Activated T-cell treated with anti-CD3 and anti-CD28 coated beads, Interleukin-2, amount 50 U/mL, for 24 hours (primary cell): ENCODE results near the gene AQR.
"Not testable (repeated sequence)": the region's sequence is repeated elsewhere in the genome, so short reads cannot be mapped to it uniquely, and the experiment has no call there.

ENCODE experiments used
- DNase-seq: peaks from one replicate; pipeline ENCODE4 v3.0.0-alpha.2; 2020
- H3K27ac Mint-ChIP-seq: 2 replicates; pipeline ENCODE4 v1.8.0; 2020; ENCODE audit warnings: mild to moderate bottlenecking, mixed read lengths
- H3K27me3 Mint-ChIP-seq: 2 replicates; pipeline ENCODE4 v1.8.0; 2020; ENCODE audit warnings: mixed read lengths
- H3K36me3 Mint-ChIP-seq: 2 replicates; pipeline ENCODE4 v1.8.0; 2020; ENCODE audit warnings: low read depth, mixed read lengths
- H3K4me1 Mint-ChIP-seq: 2 replicates; pipeline ENCODE4 v1.8.0; 2020; ENCODE audit warnings: low read depth, mixed read lengths
- H3K4me3 Mint-ChIP-seq: 2 replicates; pipeline ENCODE4 v1.8.0; 2020; ENCODE audit warnings: mild to moderate bottlenecking, moderate library complexity, mixed read lengths
- H3K9me3 Mint-ChIP-seq: 2 replicates; pipeline ENCODE4 v1.8.0; 2020; ENCODE audit warnings: mixed read lengths

Gene AQR

DNA sequence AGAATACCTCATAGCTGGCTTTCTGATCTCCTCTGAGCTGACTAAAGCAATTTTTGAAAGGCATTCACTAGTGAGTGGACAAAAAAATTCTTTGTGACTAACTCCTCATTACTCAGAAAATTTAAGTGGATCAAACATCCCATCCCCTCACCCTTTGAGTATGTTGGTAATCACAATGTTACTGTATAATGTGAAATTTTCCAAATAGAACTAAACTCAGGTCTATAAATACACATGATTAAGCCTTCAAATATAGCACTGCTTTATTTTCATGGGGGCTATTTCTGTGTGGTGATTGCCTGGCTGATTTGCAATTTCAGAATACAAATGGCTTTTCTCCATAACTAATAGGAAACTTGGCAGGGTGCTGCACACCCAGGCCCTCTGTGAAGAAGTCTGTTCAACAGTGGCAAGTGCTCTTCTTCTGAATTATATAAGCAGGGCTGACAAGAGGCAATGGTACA is 128.2 kb downstream of the AQR start:
- Mint-ChIP-seq H3K27me3 (no peaks in the 10 kb centered on the region), H3K36me3 (no peaks in the 10 kb centered on the region), H3K4me1 (no peaks in the 10 kb centered on the region), H3K27ac (no peak overlapping the region), H3K9me3 (no peaks in the 10 kb centered on the region), H3K4me3 (no peak overlapping the region)
- DNase-seq, result no peak

DNA sequence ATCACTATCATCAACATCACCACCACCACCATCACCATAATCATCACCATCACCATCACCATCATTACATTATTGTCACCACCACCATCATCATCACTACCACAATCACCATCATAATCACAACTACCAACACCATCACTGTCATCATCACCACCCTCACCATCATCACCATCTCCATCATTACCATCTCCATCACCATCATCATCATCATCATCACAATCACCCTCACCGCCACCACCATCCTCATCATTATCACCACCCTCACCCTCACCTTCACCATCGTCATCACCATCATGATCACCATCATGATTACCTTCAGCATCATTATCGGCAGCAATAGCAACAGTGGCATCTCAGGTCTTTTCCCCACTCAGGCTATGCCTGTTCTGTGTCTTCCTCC is 131.3 kb downstream of the AQR start:
- H3K36me3 Mint-ChIP-seq, result no peaks in the 10 kb centered on the region
- H3K27ac Mint-ChIP-seq, result no peak overlapping the region
- no peak overlapping the region for H3K4me3 Mint-ChIP-seq
- peaks cover 13% of the 10 kb centered on the region for H3K27me3 Mint-ChIP-seq
- DNase-seq, result no peak
- peaks cover 3% of the 10 kb centered on the region for H3K9me3 Mint-ChIP-seq
- no peaks in the 10 kb centered on the region for H3K4me1 Mint-ChIP-seq

DNA sequence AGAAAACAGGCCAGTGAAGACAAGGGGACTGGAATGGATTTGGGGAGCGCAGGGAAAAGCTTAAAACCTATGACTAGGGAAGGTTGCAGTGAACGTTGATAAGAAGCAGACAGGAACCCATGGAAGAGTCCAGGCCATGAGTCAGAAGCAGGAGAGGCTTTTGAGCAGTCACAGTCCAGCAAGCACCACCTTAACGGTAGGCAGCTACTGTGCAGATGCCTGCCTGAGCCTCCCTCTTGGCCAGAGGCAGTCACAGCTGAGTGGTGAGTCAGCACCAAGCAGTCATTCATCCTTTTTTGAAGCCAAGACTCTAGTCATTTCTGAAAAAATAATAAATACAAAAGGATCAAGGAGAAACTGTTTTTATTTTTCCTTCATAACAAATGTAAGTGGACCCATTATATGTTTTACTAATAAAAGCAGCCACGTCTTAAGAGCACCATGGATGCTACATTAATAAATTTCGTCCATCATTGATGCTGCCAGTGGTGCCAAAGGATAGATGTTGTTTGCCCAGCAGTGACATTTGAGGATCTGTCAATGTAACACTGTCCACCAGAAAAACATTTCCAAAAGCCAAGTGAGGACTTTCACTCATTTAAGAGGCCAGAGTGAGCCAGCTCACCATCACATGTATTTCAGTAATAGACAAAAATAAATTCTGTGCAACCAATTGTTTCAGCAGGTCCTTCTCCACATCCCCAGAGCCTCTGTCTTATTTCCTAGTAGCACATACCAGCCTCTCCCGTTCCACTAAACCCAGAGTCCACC is 132.1 kb downstream of the AQR start:
- H3K27me3 Mint-ChIP-seq, result peaks cover 17% of the 10 kb centered on the region
- H3K9me3 Mint-ChIP-seq, result peaks cover 3% of the 10 kb centered on the region
- no peak for DNase-seq
- no peak overlapping the region for H3K4me3 Mint-ChIP-seq
- H3K27ac Mint-ChIP-seq, result no peak overlapping the region
- H3K4me1 Mint-ChIP-seq, result no peaks in the 10 kb centered on the region
- no peaks in the 10 kb centered on the region for H3K36me3 Mint-ChIP-seq

DNA sequence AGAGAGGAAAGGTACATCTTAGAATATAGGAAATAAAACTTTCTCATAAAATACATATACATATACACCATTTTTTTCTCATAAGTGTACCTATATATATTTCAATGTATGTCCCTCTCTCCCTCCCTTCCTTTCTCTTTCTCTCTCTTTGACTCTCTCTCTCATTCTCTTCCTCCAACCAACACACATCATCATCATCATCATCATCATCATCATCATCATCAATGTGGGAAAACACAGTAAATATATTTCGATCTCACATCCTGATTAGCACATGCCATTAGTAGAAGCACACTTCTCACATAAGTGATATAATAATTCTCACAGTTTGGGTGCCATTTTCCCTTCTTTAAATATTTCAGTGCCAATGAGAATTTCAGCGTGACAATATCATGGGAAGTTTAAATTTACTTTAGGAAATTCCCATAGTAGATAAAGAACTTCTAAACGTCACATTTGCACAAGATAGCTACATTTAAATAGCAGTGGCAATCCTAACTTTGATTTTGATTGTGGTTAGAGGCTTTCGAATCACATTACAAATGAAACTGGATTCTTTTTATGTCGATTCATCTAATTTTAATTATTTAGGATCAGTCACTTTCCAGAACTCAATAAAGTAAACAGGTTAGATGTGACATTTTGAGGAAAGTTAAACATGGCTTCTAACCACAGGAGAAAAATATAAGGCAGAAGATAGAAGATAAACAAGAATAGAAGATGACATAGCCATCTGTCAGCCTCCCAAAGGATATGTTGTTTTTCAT is 141.2 kb downstream of the AQR start:
- Mint-ChIP-seq H3K4me3 (no peak overlapping the region), H3K27ac (no peak overlapping the region), H3K9me3 (no peaks in the 10 kb centered on the region), H3K36me3 (no peaks in the 10 kb centered on the region), H3K4me1 (no peaks in the 10 kb centered on the region), H3K27me3 (peaks cover 43% of the 10 kb centered on the region)
- no peak for DNase-seq

DNA sequence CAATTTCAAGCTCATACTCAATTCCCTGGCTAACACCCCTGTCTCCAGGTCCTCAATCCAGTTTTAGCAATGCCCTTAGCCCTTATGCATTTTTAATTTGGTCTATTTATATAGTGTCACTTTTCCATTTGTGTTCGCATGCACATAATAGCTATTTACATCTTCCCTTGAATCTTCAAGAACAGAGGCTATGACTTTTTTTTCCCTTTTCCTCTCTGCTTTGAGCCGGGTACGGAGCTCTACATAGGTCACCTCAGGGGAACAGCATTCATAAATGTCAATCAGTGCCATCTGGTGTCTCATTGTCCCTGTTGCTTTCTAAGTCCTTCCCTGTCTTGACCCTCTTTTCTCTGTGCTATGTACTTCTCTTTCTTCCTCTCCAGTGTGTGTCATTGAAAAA is 147.7 kb downstream of the AQR start:
- H3K36me3 Mint-ChIP-seq, result no peaks in the 10 kb centered on the region
- no peak overlapping the region for H3K4me3 Mint-ChIP-seq
- no peaks in the 10 kb centered on the region for H3K4me1 Mint-ChIP-seq
- H3K27ac Mint-ChIP-seq, result no peak overlapping the region
- H3K27me3 Mint-ChIP-seq, result peaks cover 59% of the 10 kb centered on the region
- H3K9me3 Mint-ChIP-seq, result no peaks in the 10 kb centered on the region
- DNase-seq, result no peak

DNA sequence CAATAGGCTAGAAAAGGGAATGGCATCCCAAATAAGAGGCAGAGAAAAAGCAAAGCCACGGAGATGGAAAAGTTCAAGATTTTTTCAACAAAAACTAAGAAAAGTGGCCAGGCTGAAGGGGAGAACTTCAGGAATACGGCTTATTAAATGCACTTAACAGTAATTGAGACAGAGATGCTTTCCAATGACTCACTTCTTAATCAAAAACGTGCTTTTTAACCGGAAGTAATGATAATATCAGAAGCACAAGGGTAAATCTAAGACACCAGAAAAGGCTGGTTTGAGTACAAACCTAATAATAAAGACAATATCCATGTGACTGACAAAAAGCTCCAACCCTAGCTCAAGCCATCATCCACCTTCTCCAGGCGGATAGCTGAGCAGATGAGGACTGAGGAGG is 149.4 kb downstream of the AQR start:
- Mint-ChIP-seq H3K9me3 (no peaks in the 10 kb centered on the region), H3K36me3 (no peaks in the 10 kb centered on the region), H3K4me1 (no peaks in the 10 kb centered on the region), H3K27ac (no peak overlapping the region), H3K27me3 (peaks cover 48% of the 10 kb centered on the region), H3K4me3 (no peak overlapping the region)
- no peak for DNase-seq

DNA sequence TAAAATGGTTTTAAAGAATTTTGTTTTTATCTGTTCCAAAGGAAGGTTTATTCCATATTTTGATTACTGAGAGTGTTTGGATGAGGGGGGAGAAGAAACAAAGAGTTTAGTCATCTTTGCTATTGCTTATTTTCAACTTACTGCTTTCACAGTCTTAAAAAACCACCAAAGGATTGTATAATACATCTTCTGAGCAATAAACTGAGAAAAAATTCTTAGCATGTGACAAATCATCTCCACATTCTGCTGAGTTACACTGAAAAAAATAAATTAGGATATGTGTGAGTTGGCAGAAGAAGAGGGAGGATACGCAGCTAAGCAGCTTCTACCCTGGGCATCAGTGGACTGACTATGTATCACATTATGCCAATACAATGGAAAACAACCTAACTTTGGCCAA is 151.0 kb downstream of the AQR start:
- Mint-ChIP-seq H3K4me3 (no peak overlapping the region), H3K27ac (no peak overlapping the region), H3K27me3 (peaks cover 46% of the 10 kb centered on the region), H3K4me1 (no peaks in the 10 kb centered on the region), H3K36me3 (no peaks in the 10 kb centered on the region), H3K9me3 (no peaks in the 10 kb centered on the region)
- no peak for DNase-seq

DNA sequence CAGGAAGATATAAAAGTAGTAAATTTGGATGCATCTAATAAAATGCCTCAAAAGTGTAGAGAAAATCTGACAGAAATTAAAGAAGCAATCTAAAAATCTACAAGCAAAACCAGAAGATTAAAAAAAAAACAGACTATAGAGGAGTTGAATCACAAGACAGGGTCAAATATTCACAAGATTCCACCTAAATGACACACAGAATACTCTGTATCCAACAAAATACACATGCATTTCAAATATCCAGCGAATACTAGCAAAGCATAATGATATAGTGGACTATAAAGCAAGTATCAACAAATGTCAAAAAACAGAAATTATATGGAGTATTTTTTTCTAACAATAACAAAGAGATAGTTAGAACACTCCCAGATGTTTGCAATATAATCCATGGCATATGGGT is 153.7 kb downstream of the AQR start:
- no peaks in the 10 kb centered on the region for H3K4me1 Mint-ChIP-seq
- H3K4me3 Mint-ChIP-seq, result no peak overlapping the region
- H3K36me3 Mint-ChIP-seq, result no peaks in the 10 kb centered on the region
- peaks cover 40% of the 10 kb centered on the region for H3K27me3 Mint-ChIP-seq
- DNase-seq, result no peak
- no peak overlapping the region for H3K27ac Mint-ChIP-seq
- no peaks in the 10 kb centered on the region for H3K9me3 Mint-ChIP-seq

DNA sequence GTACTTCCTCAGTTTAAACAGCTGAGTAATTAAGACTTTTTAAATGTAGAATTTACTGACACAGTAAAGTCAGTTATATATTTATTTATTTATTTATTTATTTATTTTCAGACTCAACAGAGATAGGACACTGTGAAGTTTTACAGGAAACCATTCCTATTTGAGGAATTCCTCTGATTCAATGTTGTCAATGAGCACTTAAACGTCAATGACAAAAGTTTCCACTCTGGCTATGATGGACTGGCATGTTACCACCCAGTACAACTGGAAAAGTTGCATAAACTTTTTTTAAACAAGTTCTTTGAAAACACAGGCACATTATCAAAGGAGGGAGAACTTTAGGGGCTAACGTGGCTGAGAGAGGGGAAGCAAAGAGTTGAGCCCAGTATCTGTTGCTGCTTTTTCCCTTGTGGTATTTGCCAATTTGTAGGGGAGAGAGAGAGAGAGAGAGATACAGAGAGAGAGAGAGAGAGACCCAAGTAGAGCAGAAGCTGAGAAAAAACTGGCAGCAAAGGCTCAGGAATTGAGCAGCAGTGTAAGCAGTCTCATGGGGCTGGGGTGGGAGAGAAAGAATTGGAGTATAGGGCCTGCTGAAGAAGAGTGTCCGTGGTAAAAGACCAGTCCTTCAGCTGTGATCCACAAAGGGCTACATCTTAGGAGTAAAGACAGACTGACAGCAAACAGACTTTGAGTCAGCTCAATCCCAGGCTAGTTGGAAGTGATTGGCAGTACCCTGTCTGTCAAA is 155.9 kb downstream of the AQR start:
- Mint-ChIP-seq H3K36me3 (no peaks in the 10 kb centered on the region), H3K4me1 (no peaks in the 10 kb centered on the region), H3K4me3 (no peak overlapping the region), H3K27ac (no peak overlapping the region), H3K9me3 (no peaks in the 10 kb centered on the region), H3K27me3 (peaks cover 47% of the 10 kb centered on the region)
- no peak for DNase-seq

DNA sequence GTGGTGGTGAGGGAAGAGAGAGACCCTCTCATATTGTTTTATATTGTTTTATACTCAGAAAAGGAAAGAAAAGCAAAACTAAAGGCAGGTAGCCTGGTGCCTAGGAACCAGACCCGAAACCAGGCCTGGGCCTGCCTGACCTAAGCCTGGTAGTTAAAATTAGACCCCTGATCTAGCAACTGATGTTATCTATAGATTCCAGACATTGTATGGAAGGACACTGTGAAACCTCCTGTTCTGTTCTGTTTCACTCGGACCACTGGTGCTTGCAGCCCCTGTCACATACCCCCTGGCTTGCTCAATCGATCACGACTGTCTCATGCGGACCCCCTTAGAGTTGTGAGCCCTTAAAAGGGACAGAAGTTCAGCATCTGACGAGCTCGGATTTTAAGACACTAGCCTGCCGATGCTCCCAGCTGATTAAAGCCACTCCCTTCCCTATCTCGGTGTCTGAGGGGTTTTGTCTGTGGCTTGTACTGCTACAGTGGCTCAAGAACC is 156.6 kb downstream of the AQR start:
- DNase-seq, H3K4me1 Mint-ChIP-seq, H3K36me3 Mint-ChIP-seq, H3K4me3 Mint-ChIP-seq, H3K27ac Mint-ChIP-seq, H3K9me3 Mint-ChIP-seq: not testable (repeated sequence)
- H3K27me3 Mint-ChIP-seq, result peaks cover 45% of the 10 kb centered on the region

DNA sequence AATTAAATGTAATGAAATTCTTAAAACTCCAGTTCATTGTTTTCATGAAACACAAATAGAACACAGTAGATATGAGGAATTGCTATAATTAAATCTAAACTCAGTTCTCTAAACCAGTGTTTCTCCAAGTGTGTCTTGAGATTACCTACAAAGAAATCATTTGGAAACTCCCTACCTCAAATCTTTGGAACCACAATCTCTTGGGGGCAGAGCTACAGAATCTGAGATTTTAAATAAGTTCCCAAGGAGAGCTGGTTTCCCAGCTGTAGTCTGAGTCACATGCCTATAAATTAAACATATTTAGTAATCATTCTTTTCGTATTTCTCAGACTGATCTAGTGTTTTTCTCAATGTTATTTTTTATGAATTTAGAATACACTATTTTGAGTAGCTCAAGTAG is 157.2 kb downstream of the AQR start:
- Mint-ChIP-seq H3K9me3 (no peaks in the 10 kb centered on the region), H3K36me3 (no peaks in the 10 kb centered on the region), H3K27me3 (peaks cover 44% of the 10 kb centered on the region), H3K4me1 (no peaks in the 10 kb centered on the region), H3K4me3 (no peak overlapping the region), H3K27ac (no peak overlapping the region)
- DNase-seq, result no peak

DNA sequence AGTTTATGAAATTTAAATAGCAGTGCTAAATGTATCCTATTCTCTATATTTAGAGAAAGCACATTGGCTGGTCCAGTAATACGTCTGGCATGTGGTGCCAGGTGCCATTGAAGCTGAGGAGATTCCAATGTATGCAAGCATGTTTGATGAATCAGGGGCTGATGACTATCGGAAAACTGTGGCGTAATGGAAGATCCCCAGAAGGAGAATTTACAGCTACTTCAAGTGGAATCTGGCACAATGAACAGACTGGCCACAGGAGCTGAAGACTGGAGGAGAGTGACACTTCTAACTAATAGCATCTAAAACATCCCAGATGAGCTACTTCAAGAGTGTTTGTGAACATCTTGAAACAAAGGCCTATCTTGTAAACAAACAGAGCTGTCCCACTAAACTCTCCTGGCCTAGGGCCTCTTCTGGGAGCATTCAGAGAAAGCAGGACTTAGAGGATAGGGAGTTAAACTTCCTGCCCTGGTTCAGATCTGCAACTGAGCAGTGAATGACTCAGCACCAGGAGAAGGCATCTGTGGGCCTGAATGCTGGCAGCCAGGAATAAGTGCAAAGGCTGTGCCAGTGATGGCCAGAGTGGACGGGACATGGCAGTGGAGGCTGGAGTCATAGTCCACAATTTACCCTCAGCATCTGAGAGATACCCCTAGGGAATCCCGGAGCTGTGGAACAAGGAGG is 159.0 kb downstream of the AQR start:
- H3K36me3 Mint-ChIP-seq, result no peaks in the 10 kb centered on the region
- H3K27ac Mint-ChIP-seq, result no peak overlapping the region
- H3K4me1 Mint-ChIP-seq, result no peaks in the 10 kb centered on the region
- no peaks in the 10 kb centered on the region for H3K9me3 Mint-ChIP-seq
- H3K27me3 Mint-ChIP-seq, result peaks cover 54% of the 10 kb centered on the region
- no peak for DNase-seq
- H3K4me3 Mint-ChIP-seq, result no peak overlapping the region

DNA sequence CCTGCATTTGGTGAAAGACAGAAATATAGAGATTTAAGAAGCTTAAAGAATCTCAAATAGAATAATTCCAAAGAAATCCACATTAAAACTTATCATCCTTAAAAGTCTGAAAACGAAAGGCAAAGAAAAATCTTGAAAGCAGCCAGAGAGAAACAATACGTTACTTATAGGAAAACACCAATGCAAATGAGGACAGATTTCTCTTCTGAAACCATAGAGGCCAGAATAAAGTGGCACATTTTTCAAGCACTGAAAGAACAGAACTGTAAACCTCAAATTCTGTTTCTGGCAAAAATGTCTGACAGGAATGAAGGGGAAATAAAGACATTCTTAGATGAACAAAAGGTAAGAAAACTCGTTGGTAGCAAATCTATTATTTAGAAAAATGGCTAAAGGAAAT is 160.4 kb downstream of the AQR start:
- H3K27me3 Mint-ChIP-seq, result peaks cover 63% of the 10 kb centered on the region
- no peaks in the 10 kb centered on the region for H3K36me3 Mint-ChIP-seq
- no peak for DNase-seq
- H3K4me3 Mint-ChIP-seq, result no peak overlapping the region
- H3K4me1 Mint-ChIP-seq, result peaks cover 2% of the 10 kb centered on the region
- no peaks in the 10 kb centered on the region for H3K9me3 Mint-ChIP-seq
- no peak overlapping the region for H3K27ac Mint-ChIP-seq

DNA sequence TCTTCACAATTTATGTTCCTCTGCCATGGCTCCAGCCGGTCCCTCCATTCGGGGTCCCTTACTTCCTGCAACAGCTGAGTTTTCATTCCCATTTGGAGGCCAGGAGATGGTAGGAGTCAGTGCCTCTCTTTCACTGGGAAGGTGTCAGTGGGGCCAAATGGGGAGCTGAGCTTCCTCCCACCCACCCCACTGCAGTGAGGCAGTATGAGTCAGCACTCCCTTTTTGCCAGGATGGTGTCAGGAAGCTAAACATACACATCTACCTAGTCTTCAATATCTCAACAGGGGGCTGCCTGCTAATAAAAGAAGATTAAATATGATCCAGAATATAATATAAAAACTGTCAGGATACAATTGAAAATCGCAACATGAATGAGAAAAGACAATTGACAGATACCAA is 161.5 kb downstream of the AQR start:
- no peak for DNase-seq
- H3K27ac Mint-ChIP-seq, result no peak overlapping the region
- H3K9me3 Mint-ChIP-seq, result no peaks in the 10 kb centered on the region

More for the DNA sequence above, 161.5 kb downstream of the AQR start:
- H3K4me1 Mint-ChIP-seq, result peaks cover 9% of the 10 kb centered on the region
- no peak overlapping the region for H3K4me3 Mint-ChIP-seq
- H3K27me3 Mint-ChIP-seq, result peaks cover 65% of the 10 kb centered on the region
- H3K36me3 Mint-ChIP-seq, result no peaks in the 10 kb centered on the region
